ENCODE data around the gene ZNRF3. TPM values are rescaled to one million over a fixed set of nuclear protein-coding genes. Genes with fewer than 3 reads are reported as not detected.
A peak's percentile ranks its signal among the peaks of the same experiment; 100 is the strongest.
"Not testable (repeated sequence)": the region's sequence is repeated elsewhere in the genome, so short reads cannot be mapped to it uniquely, and the experiment has no call there.

The ZNRF3 gene
- total RNA-seq, 4 donors from 2014 or later: 10.4 to 18.0 (median 14.2) TPM

DNA sequence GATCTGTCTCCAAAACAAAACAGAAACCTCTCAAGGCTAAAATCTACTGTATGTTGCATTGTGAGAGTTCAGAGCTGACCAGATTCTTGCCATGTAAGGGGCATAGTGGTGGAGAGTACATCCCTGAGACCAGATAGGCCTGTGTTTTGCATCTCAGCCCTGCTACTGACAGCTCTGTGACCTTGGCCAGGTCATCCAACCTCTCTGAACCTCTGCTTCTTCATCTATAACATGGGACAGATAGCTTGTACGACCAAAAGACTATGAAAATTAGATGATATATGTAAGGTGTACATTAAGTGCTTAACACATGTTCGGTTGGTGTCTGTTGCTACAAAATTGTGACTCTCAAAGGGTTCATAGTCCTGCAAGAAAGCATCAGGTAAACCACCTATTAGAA lies 22.9 kb downstream of the ZNRF3 start:
- Histone ChIP-seq H3K27ac (peak overlapping the region; percentile 11 to 80 (median 69)), H3K27me3 (no peaks in the 10 kb centered on the region), H3K4me1 (peaks cover 49 to 59% of the 10 kb centered on the region in 2 donors), H3K9me3 (no peaks in the 10 kb centered on the region), H3K36me3 (no peaks in the 10 kb centered on the region), H3K4me3 (replicated peaks in 1 of 3) (no peak overlapping the region)
- 91 to 93% methylated on average over 2 of the region's 2 CpGs for WGBS, 2 donors
- DNase-seq: no peak
- TF ChIP-seq POLR2A (IDR thresholded peaks at IDR 0.05) (no peak), CTCF (IDR thresholded peaks at IDR 0.05) (no peak)
- intact Hi-C loops (cut with DNase I): no loop called here

- Histone ChIP-seq H3K36me3 (no peaks in the 10 kb centered on the region), H3K4me1 (peaks cover 60 to 71% of the 10 kb centered on the region in 2 donors), H3K4me3 (replicated peaks in 1 of 3) (no peak overlapping the region), H3K27ac (no peak overlapping the region), H3K27me3 (no peaks in the 10 kb centered on the region), H3K9me3 (no peaks in the 10 kb centered on the region)
- 90 to 94% methylated on average over 5 of the region's 5 CpGs for WGBS, 2 donors
- TF ChIP-seq POLR2A (IDR thresholded peaks at IDR 0.05): no peak
- TF ChIP-seq CTCF (IDR thresholded peaks at IDR 0.05): no peak
- no peak for DNase-seq
- intact Hi-C loops (cut with DNase I): no loop called here
Measured at GRCh38 chr22:28907311-28908008, 24.1 kb downstream of the ZNRF3 start.

- H3K36me3 ChIP-seq; DNase-seq; H3K4me3 ChIP-seq (replicated peaks in 1 of 3); H3K27ac ChIP-seq; H3K27me3 ChIP-seq; intact Hi-C loops (cut with DNase I); H3K9me3 ChIP-seq: not testable (repeated sequence)
- peaks cover 56 to 73% of the 10 kb centered on the region in 2 donors for H3K4me1 ChIP-seq
- 90 to 91% methylated on average over 10 of the region's 10 CpGs for WGBS, 2 donors
Measured at GRCh38 chr22:28908810-28909209, 25.4 kb downstream of the ZNRF3 start.

DNA sequence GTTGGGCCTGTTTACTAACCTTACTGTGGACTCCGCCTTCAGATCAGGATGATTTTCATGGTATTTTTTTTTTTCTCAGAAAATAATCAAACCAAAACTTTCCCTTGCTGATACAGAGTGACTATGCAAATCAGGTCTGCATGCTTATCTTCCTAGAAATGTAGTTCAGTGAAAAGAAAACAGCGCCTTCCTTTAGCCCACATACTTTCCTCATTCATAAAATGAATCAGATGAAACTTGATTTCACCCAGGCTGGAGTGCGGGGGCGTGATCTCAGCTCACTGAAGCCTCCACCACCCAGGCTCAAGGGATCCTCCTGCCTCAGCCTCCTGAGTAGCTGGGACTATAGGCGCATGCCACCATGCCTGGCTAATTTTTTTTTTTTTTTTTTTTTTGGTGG lies 26.0 kb downstream of the ZNRF3 start:
- no peaks in the 10 kb centered on the region for H3K9me3 ChIP-seq
- H3K27me3 ChIP-seq: no peaks in the 10 kb centered on the region
- no peak overlapping the region for H3K4me3 ChIP-seq (replicated peaks in 1 of 3)
- H3K4me1 ChIP-seq: peaks cover 50 to 67% of the 10 kb centered on the region in 2 donors
- H3K36me3 ChIP-seq: no peaks in the 10 kb centered on the region
- H3K27ac ChIP-seq: no peak overlapping the region
- WGBS, 2 donors: 85 to 98% methylated on average over 5 of the region's 5 CpGs
- intact Hi-C loops (cut with DNase I): no loop called here
- DNase-seq: no peak
- TF ChIP-seq POLR2A (IDR thresholded peaks at IDR 0.05): no peak
- TF ChIP-seq CTCF (IDR thresholded peaks at IDR 0.05): no peak

DNA sequence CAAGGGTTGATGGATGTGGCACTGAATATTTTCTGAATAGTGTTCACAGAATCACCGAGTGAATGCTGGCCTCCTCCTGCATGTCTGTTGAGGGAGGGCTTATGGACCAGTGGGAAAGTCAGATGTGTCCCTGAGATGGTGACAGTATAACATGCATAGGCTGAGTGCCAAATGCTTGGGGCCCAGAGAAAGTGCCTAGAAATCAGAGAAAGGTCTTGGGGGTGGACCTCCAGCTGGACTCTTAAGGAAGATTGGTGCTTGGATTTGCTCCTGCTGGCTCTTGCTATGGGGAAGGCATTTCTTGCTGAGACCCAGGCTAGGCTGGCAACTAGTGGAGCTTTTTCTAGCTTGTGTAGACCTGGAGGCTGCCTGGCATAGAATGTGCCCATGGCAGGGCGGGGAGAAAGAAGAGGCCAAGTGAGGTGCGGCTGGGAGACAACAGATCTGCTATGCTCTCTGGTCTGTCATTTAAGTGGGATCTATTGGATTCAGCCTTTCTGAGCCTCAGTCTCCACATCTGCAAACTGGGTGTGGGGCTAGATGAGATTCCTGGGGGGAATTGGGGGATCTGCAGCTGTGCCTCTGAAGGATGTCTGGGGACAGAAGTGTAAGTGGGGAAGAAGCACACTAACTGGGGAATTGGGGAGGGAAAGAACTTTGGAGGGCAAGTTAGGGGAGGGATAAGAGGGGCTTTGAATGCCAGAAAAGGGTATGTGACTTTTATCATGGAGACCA lies 27.4 kb downstream of the ZNRF3 start:
- H3K9me3 ChIP-seq: no peaks in the 10 kb centered on the region
- peaks cover 37 to 55% of the 10 kb centered on the region in 2 donors for H3K4me1 ChIP-seq
- H3K36me3 ChIP-seq: no peaks in the 10 kb centered on the region
- H3K4me3 ChIP-seq (replicated peaks in 1 of 3): no peak overlapping the region
- DNase-seq: no peak
- no peaks in the 10 kb centered on the region for H3K27me3 ChIP-seq
- TF ChIP-seq POLR2A (IDR thresholded peaks at IDR 0.05): no peak
- TF ChIP-seq CTCF (IDR thresholded peaks at IDR 0.05): no peak
- H3K27ac ChIP-seq: peak overlapping the region; percentile 65 to 81 (median 78)
- 75 to 89% methylated on average over 3 of the region's 3 CpGs for WGBS, 2 donors
- intact Hi-C loops (cut with DNase I): loop anchor here (10.0 kb wide), 1 partner anchor 124 kb away; no protein-coding TSS in a partner anchor
